ENCODE results near the gene AFDN. TPM values are rescaled to one million over a fixed set of nuclear protein-coding genes. Genes with fewer than 3 reads are reported as not detected.

The AFDN gene
- polyA plus RNA-seq, 1 donor from 2014 or later = 5.7 TPM

GRCh38 chr6:167855825-167856425 is 29.2 kb downstream of the AFDN start:
- H3K27ac Mint-ChIP-seq = no peak overlapping the region
- peaks cover under 1% of the 10 kb centered on the region for H3K27me3 Mint-ChIP-seq
- peaks cover 0 to 3% (median 0%) of the 10 kb centered on the region in 3 donors for H3K9me3 Mint-ChIP-seq
- no peak overlapping the region for H3K4me3 Mint-ChIP-seq
- peaks cover 16 to 40% (median 27%) of the 10 kb centered on the region in 3 donors for H3K4me1 Mint-ChIP-seq
- peaks cover under 1% of the 10 kb centered on the region for H3K36me3 Mint-ChIP-seq

- Mint-ChIP-seq H3K4me3 (no peak overlapping the region), H3K4me1 (peaks cover 12 to 36% (median 27%) of the 10 kb centered on the region in 3 donors), H3K27me3 (no peaks in the 10 kb centered on the region), H3K36me3 (no peaks in the 10 kb centered on the region), H3K27ac (no peak overlapping the region), H3K9me3 (peaks cover 0 to 3% (median 0%) of the 10 kb centered on the region in 3 donors)
Observed at GRCh38 chr6:167856474-167856873, 29.8 kb downstream of the AFDN start.

DNA sequence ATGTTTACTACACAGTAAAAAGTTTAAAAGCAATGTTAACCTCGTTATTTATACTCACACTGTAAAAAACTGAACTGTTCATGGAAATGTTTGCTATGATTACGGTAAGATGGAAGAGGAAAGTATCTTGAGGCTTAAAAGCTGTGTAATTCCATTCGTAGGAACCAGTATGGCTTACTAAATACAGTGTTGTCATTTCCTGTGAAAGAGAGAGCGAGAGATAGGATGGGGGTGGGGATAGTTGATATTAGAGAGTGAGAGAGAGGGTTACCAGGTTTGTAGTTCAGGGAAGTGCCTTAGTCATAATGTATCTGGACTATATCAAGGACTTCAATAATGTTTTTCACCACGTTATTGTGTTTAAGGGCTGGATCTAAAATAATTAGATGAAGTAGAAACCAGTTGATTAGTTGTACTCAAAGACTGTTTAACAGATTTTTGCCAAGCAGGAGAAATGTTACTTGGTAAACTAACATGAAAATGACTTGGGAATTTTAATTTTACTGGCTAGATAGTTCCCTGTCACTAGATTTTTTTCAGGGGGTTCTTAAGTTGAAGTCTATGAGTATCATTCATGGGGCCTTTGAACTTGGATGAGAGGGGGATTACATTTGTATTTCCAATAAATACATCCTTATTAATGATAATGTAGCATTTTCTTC is 30.4 kb downstream of the AFDN start:
- peaks cover 11 to 32% (median 29%) of the 10 kb centered on the region in 3 donors for H3K4me1 Mint-ChIP-seq
- no peak overlapping the region for H3K27ac Mint-ChIP-seq
- H3K27me3 Mint-ChIP-seq = no peaks in the 10 kb centered on the region
- H3K9me3 Mint-ChIP-seq = peaks cover 0 to 3% (median 0%) of the 10 kb centered on the region in 3 donors
- H3K36me3 Mint-ChIP-seq = no peaks in the 10 kb centered on the region
- H3K4me3 Mint-ChIP-seq = no peak overlapping the region

DNA sequence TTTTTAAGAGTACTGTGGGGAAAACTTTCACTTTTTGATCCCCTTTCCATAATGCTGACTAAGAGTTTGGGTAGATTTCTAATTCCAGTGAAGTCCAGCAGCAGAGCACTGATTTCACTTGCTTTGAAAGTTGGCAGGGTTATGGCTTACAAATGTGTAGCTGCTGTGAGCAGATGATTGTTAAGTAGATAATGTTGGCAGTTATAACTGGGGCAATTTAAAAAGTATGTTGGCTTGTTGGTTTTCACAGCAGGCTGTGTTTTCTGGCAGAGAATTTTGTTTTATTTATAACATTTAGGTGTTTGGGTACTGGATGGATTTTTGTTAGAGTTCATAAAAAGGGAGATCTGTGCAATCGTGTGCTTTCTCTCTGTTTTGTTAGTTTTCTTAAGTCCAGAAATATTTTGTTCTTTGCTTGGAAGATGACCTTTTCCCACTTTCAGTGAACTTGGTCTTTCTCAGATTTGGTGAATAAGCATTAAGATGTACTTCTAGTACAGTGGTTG is 31.4 kb downstream of the AFDN start:
- Mint-ChIP-seq H3K4me3 (peak overlapping the region in 1 of 4 donors; percentile 1), H3K36me3 (no peaks in the 10 kb centered on the region), H3K4me1 (peaks cover 11 to 27% (median 26%) of the 10 kb centered on the region in 3 donors), H3K9me3 (peaks cover 0 to 3% (median 0%) of the 10 kb centered on the region in 3 donors), H3K27me3 (no peaks in the 10 kb centered on the region), H3K27ac (no peak overlapping the region)

DNA sequence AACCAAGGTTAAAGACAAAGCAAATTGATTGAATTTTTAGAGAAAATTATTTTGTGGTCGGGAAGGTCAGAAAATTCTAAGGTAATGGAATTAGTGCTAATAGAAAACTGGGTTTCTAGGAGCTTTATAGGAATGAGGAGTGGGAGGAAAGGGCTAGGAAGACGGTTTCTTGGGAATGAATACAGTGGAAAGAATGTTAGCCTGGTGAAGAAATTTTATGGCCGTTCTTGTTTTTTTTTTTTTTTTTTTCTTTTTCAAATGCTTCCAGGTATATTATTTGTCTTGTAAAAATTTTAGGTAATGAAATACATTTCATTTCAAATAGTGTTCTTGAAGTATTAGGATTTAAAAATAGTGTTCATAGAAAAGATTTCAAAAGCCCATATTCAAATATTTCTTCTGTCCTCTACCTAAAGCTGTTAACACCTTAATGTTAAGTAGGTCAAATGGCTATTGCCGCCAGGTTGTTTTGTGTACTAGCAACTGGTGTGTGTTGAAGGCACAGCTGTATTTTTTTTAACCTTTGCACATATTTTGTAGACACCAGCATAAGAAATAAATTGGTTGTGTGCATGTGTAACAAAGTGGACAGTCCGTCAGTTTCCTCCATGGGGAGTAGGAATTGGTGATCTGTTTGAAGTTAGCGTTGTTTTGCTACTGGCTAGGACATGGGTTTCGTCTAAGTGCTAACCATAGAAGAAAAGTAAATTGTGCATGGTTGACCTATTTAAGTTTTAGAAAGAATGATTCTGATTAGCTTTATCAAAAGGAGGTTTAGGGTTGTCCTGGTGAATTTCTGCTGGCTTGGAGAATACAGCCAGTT is 32.3 kb downstream of the AFDN start:
- Mint-ChIP-seq H3K27ac (no peak overlapping the region), H3K27me3 (no peaks in the 10 kb centered on the region), H3K36me3 (no peaks in the 10 kb centered on the region), H3K4me1 (peaks cover 11 to 28% (median 26%) of the 10 kb centered on the region in 3 donors), H3K4me3 (no peak overlapping the region), H3K9me3 (peaks cover 0 to 3% (median 0%) of the 10 kb centered on the region in 3 donors)

- peak overlapping the region in 2 of 3 donors; percentile 20 to 43 for H3K27ac Mint-ChIP-seq
- peaks cover 6% of the 10 kb centered on the region for H3K36me3 Mint-ChIP-seq
- peaks cover 11 to 33% (median 24%) of the 10 kb centered on the region in 3 donors for H3K4me1 Mint-ChIP-seq
- peaks cover 0 to 3% (median 0%) of the 10 kb centered on the region in 3 donors for H3K9me3 Mint-ChIP-seq
- no peak overlapping the region for H3K4me3 Mint-ChIP-seq
- H3K27me3 Mint-ChIP-seq = no peaks in the 10 kb centered on the region
Observed at GRCh38 chr6:167860550-167861226, 34.0 kb downstream of the AFDN start.

- no peak overlapping the region for H3K4me3 Mint-ChIP-seq
- H3K9me3 Mint-ChIP-seq = peaks cover 0 to 3% (median 0%) of the 10 kb centered on the region in 3 donors
- no peak overlapping the region for H3K27ac Mint-ChIP-seq
- H3K36me3 Mint-ChIP-seq = peaks cover 7% of the 10 kb centered on the region
- H3K4me1 Mint-ChIP-seq = peaks cover 13 to 33% (median 24%) of the 10 kb centered on the region in 3 donors
- H3K27me3 Mint-ChIP-seq = no peaks in the 10 kb centered on the region
Observed at GRCh38 chr6:167861424-167861823, 34.7 kb downstream of the AFDN start.

- peaks cover 8 to 19% (median 14%) of the 10 kb centered on the region in 3 donors for H3K4me1 Mint-ChIP-seq
- H3K36me3 Mint-ChIP-seq = peaks cover 11% of the 10 kb centered on the region
- no peaks in the 10 kb centered on the region for H3K27me3 Mint-ChIP-seq
- H3K9me3 Mint-ChIP-seq = no peaks in the 10 kb centered on the region
- H3K4me3 Mint-ChIP-seq = no peak overlapping the region
- no peak overlapping the region for H3K27ac Mint-ChIP-seq
Observed at GRCh38 chr6:167863897-167864296, 37.2 kb downstream of the AFDN start.

DNA sequence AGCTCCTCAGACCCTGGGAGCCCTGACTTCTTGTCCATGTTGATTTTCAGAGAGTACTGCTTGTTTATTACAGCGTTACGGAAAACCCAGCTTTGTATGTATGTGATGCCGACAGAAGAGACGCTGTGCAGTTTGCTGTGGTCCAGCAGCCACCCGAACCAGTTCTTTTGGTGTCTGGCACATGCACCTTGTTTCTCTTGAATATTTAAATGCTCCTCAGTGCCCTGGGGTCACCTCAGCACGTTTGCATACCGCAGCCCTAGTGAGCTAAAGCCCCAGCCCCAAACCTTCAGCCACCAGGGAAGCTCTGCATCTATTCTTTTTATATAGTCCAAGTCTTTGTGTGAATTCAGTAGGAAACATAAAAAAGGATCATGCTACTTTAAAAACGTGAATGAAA is 39.9 kb downstream of the AFDN start:
- H3K36me3 Mint-ChIP-seq = peaks cover 17% of the 10 kb centered on the region
- H3K27me3 Mint-ChIP-seq = no peaks in the 10 kb centered on the region
- no peaks in the 10 kb centered on the region for H3K9me3 Mint-ChIP-seq
- H3K4me3 Mint-ChIP-seq = no peak overlapping the region
- no peak overlapping the region for H3K27ac Mint-ChIP-seq
- peaks cover 1 to 6% (median 3%) of the 10 kb centered on the region in 3 donors for H3K4me1 Mint-ChIP-seq

DNA sequence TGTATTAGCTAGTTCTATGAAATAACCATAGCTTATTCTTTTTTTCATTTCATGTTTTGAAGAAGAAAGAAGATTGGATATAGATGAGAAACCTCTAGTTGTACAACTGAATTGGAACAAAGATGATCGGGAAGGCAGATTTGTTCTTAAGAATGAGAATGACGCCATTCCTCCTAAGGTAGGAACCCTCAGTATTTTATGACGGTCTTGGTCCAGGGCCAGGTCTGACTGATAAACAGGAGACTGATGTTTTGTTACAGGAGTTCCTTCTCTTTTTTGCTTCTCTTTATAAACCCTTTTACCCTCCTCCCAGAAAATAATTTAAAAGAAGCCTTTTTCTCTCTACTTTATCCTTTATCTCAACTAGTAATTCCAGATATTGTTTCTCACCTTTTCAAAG is 43.6 kb downstream of the AFDN start:
- no peak overlapping the region for H3K4me3 Mint-ChIP-seq
- H3K36me3 Mint-ChIP-seq = peaks cover 17% of the 10 kb centered on the region
- H3K27me3 Mint-ChIP-seq = no peaks in the 10 kb centered on the region
- H3K9me3 Mint-ChIP-seq = no peaks in the 10 kb centered on the region
- no peak overlapping the region for H3K27ac Mint-ChIP-seq
- H3K4me1 Mint-ChIP-seq = peaks cover 2 to 7% (median 3%) of the 10 kb centered on the region in 3 donors

DNA sequence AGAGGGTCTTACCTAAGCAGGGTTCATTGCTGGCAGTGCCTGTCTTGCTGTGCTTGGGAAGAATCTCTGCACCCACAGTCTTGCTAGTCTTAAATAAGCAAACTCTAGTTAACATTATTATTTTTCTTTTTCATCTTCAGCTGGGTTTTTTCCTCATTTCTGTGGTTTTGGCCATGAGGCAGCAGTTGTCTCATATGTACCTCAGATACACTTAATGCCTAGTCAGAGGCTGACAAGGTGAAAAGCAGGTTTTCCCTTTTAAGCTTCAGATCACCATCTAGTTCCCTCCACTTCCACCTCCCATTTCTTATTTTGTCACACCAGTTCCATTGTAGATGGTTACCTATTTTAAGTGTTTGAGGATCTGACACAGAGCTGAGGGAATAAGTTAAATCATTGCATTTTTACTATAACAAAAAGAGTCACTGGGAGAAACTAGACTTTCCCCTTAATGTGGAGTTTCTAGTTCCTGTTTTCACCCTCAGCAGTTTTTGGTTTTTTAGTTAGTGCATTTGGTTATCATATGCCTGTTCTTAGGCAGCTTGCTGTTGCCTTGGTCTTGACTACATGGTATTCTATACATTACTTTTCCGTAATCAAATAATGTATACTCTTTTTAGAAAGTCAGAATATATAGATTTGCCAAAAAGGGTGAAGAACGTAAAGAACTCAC is 46.0 kb downstream of the AFDN start:
- Mint-ChIP-seq H3K9me3 (no peaks in the 10 kb centered on the region), H3K4me1 (peaks cover 2 to 5% (median 3%) of the 10 kb centered on the region in 3 donors), H3K36me3 (peaks cover 17% of the 10 kb centered on the region), H3K27ac (no peak overlapping the region), H3K4me3 (no peak overlapping the region), H3K27me3 (no peaks in the 10 kb centered on the region)

- H3K27me3 Mint-ChIP-seq = no peaks in the 10 kb centered on the region
- H3K36me3 Mint-ChIP-seq = peaks cover 26% of the 10 kb centered on the region
- H3K4me3 Mint-ChIP-seq = no peak overlapping the region
- peak overlapping the region in 1 of 3 donors; percentile 21 for H3K27ac Mint-ChIP-seq
- peaks cover 0 to 1% (median 0%) of the 10 kb centered on the region in 3 donors for H3K4me1 Mint-ChIP-seq
- H3K9me3 Mint-ChIP-seq = no peaks in the 10 kb centered on the region
Observed at GRCh38 chr6:167877994-167878779, 51.5 kb downstream of the AFDN start.

- no peak overlapping the region for H3K27ac Mint-ChIP-seq
- peaks cover 24% of the 10 kb centered on the region for H3K36me3 Mint-ChIP-seq
- H3K4me1 Mint-ChIP-seq = no peaks in the 10 kb centered on the region
- no peaks in the 10 kb centered on the region for H3K27me3 Mint-ChIP-seq
- H3K9me3 Mint-ChIP-seq = no peaks in the 10 kb centered on the region
- no peak overlapping the region for H3K4me3 Mint-ChIP-seq
Observed at GRCh38 chr6:167879612-167880011, 52.9 kb downstream of the AFDN start.

Measured in IgD-negative memory B cell (primary cell).